Measurements from ENCODE around the gene TMEM204.

DNA sequence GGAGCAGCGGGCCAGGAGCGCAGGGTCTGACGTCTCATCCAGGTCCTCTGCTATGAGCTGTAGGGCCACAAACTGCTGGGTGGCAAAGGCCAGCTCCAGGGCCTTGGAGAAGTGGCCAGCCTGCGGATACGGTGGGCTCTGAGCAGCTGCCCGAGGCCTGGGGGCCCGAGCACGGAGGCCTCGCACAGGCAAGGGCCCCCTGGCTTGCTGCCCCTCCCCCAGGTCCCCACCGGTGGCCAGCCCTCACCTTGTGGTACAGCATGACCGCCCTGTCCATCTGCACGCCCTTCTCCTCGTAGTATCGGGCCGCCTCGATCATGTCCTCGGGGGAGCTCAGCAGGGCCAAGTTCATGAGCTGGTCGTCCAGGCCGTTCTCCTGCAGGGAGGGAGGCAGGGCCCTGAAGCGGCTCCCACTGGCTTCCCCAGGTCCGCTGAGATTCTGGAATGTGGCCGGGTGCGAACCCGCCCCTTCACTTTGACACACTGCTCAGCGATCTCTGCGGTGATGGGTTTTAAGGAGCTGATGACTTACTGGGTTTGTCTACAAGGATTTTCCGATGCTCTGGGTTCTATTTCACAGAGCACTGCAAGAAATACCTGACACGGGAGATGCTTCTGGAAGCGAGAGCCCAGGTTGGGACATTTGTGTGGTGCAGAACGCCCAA, 9.8 kb upstream of the TMEM204 start:
- TF ChIP-seq POLR2AphosphoS5 (IDR thresholded peaks at IDR 0.05; ENCODE audit: low read depth, low read length), result no peak
- no peak for TF ChIP-seq POLR2A (IDR thresholded peaks at IDR 0.05; ENCODE audit: low read depth, low read length)
- no peak for TF ChIP-seq TAF1 (IDR thresholded peaks at IDR 0.05; ENCODE audit: borderline replicate concordance, low read depth, low read length)
